GM19372 (cell line): ENCODE data around the gene PDE4B.
A peak's percentile ranks its signal among the peaks of the same experiment; 100 is the strongest.

Experiments used
- ATAC-seq: cut with Tn5 transposase; IDR thresholded peaks from one replicate; pipeline ENCODE4 v1.9.1; 2021; ENCODE audit warnings: mild to moderate bottlenecking, low read depth, moderate library complexity; ENCODE audit not compliant: unreplicated experiment

The PDE4B gene

GRCh38 chr1:65792669-65793358 lies at the start of gene PDE4B:
Gene PDE4B (plus strand): TSS chr1:65792895.
- no peak for ATAC-seq

- no peak for ATAC-seq
Measured at GRCh38 chr1:65744731-65745130, 48.0 kb upstream of the PDE4B start.

DNA sequence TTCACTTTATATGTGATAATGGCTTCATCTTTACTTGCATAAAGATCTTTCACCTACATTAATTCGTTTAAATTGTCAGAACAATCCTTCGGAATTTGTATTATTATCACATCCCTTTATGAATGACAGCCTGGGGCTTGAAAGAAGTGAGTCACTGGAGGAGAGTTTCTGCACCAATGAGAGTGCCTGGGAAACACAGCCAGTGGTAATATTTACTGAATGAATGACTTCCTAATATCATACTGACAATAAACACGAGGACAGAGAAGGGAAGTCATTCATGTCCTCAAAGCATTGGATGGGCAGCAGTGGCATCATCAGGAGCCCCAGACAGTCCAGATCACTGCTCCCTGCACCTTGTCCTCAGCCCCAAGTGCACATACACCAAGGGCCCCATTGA lies 40.7 kb upstream of the PDE4B start:
- no peak for ATAC-seq

DNA sequence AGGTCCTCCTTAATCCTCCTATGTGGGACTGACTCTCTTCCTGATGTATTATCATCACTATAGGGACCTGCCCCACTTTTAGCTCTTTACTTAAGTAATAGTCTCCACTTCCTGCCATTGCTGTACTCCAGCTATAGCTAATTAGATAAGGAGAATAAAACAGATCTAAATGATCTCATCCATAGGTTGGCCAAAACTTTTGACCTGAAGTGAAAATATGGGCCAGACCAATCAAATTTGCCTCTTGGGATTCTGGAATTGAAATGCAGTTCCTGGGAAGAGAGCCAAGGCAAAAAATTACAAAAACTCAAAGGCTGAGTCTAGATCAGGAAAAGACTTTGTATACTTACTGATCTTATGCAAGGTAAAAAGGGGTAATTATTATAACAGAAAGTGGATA lies 36.1 kb upstream of the PDE4B start:
- no peak for ATAC-seq

DNA sequence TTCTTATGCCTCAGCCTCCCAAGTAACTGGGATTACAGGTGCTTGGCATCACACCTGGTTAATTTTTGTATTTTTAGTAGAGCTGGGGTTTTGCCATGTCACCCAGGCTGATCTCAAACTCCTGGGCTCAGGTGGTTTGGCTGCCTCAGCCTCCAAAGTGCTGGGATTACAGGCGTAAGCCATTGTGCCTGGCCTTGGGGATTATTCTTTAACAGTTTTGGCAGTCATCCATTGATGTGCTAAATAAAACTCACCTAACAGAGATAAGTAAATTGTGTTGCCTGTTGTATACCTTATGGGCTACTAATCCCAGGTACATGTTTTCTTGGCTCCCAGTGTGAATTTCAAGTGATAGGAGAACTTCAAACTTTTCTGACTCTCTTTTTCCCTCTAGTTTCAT lies 35.2 kb upstream of the PDE4B start:
- ATAC-seq: no peak

DNA sequence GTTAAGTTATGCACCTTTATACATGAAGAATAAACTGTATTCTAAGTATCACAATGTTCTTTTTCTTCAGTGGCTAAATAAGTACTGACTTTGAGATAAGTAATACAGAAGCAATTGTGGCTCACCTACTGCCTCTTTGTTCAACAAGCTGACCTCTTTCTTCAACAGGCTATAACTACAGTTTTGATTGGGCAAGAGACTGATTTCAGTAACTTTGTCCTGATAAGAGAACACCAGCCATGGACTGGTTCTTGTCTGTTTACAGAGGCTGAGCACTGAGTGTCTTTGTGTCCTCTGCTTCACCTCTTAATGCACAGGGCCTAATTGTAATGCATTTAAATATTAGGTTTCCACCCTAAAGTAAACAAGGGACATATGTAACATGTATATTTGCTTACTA lies 34.6 kb upstream of the PDE4B start:
- no peak for ATAC-seq

- no peak for ATAC-seq
Measured at GRCh38 chr1:65759516-65759915, 33.2 kb upstream of the PDE4B start.

DNA sequence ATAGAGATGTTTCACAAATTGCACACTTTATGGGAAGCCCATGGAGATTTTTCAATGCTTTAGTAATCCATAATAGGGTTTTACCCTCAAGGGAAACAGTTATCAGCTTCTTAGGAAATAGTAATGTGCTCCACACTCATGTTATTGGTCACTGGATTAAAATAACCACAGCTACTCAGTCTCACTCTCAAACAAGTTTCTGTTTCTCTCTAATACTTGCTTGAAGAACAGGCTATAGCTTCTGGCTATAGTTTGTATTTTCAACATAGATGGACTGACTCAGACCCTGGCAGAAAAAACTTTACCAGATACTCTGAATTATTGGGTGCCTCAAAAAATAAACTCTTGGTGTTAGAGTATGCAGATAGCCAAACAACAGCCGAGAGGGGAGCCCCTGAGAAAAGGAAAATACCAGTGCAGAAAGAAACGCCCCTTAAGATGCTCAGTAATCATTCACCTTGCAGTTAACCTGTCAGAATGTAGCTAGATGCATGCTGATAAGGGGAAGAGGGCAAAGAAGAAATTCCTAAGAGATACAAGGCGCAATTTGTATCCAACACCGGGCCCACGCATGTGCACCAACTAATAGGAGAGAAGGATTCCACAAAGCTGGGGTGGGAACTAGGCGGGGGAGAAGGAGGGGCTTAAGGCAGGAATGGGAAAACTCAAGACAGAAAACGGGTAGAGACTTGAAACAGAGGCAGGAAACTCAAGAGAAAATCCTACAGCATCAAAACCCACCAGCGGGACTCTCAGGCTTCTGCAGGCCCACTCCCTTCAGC lies 30.4 kb upstream of the PDE4B start:
- ATAC-seq: no peak

DNA sequence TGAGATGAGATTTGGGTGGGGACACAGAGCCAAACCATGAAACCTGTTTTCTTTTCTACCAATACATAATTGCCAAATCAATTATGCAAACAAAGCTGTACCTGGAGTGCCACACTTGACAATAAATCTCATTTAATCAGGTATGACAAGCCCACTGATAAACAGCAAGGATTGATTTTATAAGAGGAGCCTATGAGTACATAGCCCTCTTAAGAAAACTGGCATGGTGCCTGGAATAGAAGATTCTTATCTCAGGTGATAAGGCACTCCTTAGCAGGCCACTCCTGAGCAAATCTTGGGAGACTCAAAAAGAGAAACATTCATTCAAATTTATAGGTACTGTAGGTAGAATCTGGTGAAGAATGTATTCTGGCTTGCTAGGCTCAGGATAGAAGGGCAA lies 28.6 kb upstream of the PDE4B start:
- no peak for ATAC-seq

- ATAC-seq: no peak
Measured at GRCh38 chr1:65765631-65766030, 27.1 kb upstream of the PDE4B start.

DNA sequence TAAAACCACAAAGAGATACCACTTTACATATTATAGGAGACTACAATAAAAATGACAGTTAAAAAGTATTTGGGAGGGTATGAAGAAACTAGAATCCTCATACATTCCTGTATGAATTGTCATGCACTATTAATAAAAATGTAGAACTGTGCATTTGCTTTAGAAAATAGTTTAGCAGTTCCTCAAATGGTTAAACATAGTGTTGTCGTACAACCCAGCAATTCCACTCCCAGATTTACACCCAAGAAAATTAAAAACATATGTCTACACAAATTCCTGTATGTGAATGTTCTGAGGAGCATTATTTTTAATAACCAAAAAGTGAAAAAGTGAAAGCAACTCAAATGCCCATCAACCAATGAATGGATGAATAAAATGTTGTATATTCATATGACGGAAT lies 23.1 kb upstream of the PDE4B start:
- ATAC-seq: no peak

GRCh38 chr1:65772607-65773006 lies 20.1 kb upstream of the PDE4B start:
- no peak for ATAC-seq

DNA sequence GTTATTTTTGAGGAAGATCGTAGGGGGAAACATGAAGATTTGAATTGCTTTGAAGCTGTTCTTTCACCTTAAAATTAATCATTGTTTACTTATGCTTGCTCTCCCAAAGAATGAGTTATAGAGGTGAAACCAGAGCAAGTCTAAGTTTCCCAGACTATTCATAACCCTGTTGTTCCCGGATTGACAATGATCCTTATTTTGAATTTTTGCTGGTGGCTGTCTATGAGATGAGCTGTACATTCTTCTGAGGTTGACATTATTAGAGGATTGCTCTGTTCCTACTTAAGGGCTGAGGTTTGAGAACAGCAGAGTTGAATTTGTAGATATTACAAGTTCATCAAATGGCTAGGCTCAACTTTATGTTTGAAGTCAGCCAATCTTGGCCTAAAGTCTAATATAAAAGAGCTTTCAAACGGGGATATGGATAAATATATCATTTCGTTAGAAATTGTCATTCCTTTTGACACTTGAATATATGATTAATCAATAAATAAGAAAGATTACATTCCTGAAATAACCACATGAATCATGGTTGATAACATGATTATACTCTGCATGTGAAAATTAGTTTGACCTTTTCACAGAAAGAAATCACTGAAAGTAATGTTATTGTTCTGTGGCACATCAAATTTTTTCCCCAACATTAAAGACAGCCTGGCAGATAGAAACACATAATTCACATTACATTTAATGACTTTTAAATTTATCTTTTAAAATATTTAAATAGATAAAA lies 19.1 kb upstream of the PDE4B start:
- no peak for ATAC-seq

- no peak for ATAC-seq
Measured at GRCh38 chr1:65788762-65789161, 3.9 kb upstream of the PDE4B start.

GRCh38 chr1:65791396-65791795 lies 1.3 kb upstream of the PDE4B start:
- ATAC-seq: no peak

DNA sequence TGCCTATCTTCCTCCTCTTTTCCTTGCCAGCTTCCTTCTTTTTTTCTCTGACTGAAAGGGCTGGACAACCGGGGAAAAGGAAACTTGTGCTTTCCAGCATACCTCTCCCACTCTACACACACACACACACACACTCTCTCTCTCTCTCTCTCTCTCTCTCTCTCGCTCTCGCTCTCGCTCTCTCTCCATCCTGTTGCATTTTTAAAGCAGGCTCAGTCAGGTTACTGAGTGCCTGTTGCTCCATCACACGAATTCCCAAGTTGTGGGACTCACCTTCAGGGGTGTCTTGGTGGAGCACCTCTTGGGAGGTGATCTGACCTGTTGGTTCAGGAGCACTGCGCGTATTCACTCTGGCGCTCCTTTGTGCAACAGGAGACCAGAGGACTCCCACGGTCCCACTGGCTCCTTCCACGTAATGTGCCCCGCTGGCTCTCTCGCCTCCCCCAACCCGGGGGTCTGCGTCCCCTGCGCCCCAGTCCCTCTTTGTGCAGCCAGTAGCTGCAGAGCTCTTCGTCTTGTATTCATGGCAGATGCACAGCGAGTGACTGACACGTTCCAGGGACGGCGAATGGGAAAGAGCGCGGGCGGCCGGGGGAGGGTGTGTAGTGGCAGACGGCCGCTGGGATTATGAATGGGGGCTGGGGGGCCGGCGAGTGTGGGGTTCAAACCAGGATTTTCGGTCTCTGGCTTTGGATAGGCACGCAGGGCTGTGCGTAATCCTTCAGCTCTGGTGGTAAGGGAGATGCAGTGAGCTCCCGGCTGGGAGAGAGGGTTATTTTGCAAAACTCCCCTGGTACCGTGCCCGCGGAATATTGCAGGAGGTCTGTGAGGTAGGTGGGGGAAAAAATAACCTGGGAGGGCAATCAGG lies 660 bp upstream of the PDE4B start:
- no peak for ATAC-seq

DNA sequence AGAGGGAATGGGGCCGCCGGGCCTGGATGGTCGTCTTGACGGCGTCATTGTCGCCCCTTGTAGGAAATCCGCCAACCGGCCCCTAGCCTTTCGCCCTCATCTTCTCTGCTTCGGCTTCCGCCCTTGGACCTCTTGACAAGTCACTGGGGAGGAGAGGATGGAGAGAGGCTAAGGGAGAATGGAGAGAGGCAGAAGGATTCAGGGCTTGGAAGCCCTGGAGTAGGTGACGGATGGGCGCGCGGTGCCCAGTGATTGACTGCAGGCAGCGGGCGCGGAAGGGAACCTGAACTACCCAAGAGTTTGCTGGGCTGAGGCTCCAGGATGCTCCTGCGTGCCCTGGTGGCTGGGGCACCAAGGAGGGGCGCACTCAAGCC lies 651 bp downstream of the PDE4B start:
- ATAC-seq: no peak

DNA sequence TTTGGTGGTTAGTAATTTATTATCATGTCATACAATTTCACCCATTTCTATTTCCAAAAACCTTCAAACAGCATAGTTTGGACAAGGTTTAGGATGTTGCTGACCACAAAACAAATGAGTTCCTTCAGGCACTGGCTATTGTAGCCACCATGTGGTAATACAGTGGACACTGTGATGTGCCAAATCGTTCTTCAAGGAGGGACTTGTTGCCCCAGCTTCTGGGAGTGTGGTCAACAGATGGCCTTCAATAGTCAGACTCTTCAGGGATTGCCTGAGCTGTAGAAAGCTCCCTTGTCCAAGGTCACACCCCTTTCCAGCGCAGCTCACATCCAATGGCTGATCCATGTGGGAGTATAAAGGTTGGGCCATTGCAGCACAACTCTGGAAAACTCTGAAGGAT lies 2.6 kb downstream of the PDE4B start:
- ATAC-seq: no peak

- ATAC-seq: no peak
Measured at GRCh38 chr1:65799601-65800000, 6.9 kb downstream of the PDE4B start.

- ATAC-seq: no peak
Measured at GRCh38 chr1:65804584-65804983, 11.9 kb downstream of the PDE4B start.

DNA sequence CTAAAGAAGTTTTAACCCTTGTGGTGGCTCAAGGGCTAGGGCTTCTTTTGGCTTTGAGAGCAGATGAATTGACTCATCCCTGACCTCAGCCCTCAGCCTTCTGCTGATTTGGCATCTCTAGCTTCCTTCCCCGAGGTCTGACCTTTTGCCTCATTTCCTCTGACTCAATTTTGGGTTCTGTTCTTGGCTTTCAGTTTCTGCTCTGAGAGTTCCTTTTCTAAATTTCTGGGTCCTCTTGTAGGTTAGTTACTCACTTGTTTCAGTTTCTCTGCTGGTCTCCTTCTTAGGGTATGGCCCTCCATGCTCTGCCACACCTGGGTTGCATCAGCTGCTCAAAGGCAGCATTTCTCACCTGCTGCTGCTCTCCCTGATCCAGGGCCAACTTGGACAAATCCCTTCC lies 19.4 kb downstream of the PDE4B start:
- ATAC-seq: peak; percentile 99
